A549 (cell line): Measurements from ENCODE around the gene SNRNP40. TPM values are rescaled to one million over a fixed set of nuclear protein-coding genes. Genes with fewer than 3 reads are reported as not detected.

Source experiments
- ATAC-seq, 2 experiments: fragments of 200-7000 bp in 1 of 2; fragments of >200 bp in 1 of 2; cut with Nextera tagmentation in 1 of 2; cut with Tn5 transposase in 1 of 2; 3 replicates each; pipeline versions ENCODE4 v1.8.0 to v1.9.1; 2018 to 2020; ENCODE audit warnings: mild to moderate bottlenecking in 1 of 2, moderate library complexity in 1 of 2
- CTCF ChIA-PET: fragments of 300-600 bp; sonication (Branson Sonifier 250); formaldehyde crosslinking; extraction: SDS; loops from one replicate; lab custom pipeline; 2021; ENCODE audit warnings: antibody characterized with exemption, inconsistent platforms; lab: Yijun Ruan, JAX
- POLR2A ChIA-PET: fragments of 350-600 bp; formaldehyde crosslinking; extraction: SDS; loops from one replicate; lab custom pipeline; 2021; ENCODE audit warnings: antibody characterized with exemption, inconsistent platforms; lab: Yijun Ruan, JAX
- DNase-seq, 2 experiments: peaks; one replicate each; pipeline versions ENCODE4 v3.0.0 to v3.0.0-alpha.2; 2011 to 2016; ENCODE audit warnings: low read depth in 1 of 2, low spot score in 1 of 2
- FAIRE-seq: peaks from 2 replicates; lab custom pipeline; 2011; peaks lifted over from hg19 to GRCh38; lab: Jason Lieb, UNC
- H3K27ac ChIP-seq, 2 experiments: fragments of >200 bp; sonication (Bioruptor Twin); formaldehyde crosslinking; 3 replicates each; pipeline ENCODE4 v1.5.1; 2016 to 2017
- H3K4me1 ChIP-seq: fragments of >200 bp; sonication (Bioruptor Twin); formaldehyde crosslinking; 3 replicates; pipeline ENCODE4 v1.6.1; 2016
- H3K4me2 ChIP-seq: fragments of >200 bp; sonication (Bioruptor Twin); formaldehyde crosslinking; 3 replicates; pipeline ENCODE4 v1.6.1; 2016
- H3K4me3 ChIP-seq: fragments of >200 bp; sonication (Bioruptor Twin); formaldehyde crosslinking; 3 replicates; pipeline ENCODE4 v1.5.1; 2016
- H3K9me3 ChIP-seq: fragments of >200 bp; sonication (Bioruptor Twin); formaldehyde crosslinking; 3 replicates; pipeline ENCODE4 v1.6.1; 2016
- CBX8 ChIP-seq: fragments of 200-600 bp; sonication (generic); IDR thresholded peaks from 2 replicates; pipeline ENCODE4 v1.6.1; 2016
- CEBPB ChIP-seq, 2 experiments: fragments of >200 bp in 1 of 2; sonication (Bioruptor Twin) in 1 of 2; formaldehyde crosslinking in 1 of 2; IDR thresholded peaks; 2 replicates each; pipeline ENCODE4 v1.6.1; 2012 to 2016
- CHD4 ChIP-seq: fragments of 200-600 bp; sonication (generic); IDR thresholded peaks from 2 replicates; pipeline ENCODE4 v1.6.1; 2016; ENCODE audit warnings: antibody characterized with exemption, mild to moderate bottlenecking, borderline replicate concordance
- CTCF ChIP-seq: fragments of >200 bp; sonication (Bioruptor Twin); formaldehyde crosslinking; IDR thresholded peaks from 3 replicates; pipeline ENCODE4 v1.5.1; 2016
- E2F6 ChIP-seq: IDR thresholded peaks from 2 replicates; pipeline ENCODE4 v1.6.1; 2012; ENCODE audit warnings: low read depth, borderline replicate concordance
- EHMT2 ChIP-seq: fragments of 200-600 bp; sonication (generic); IDR thresholded peaks from 2 replicates; pipeline ENCODE4 v1.6.1; 2016; ENCODE audit warnings: antibody characterized with exemption, low read depth, mild to moderate bottlenecking, moderate library complexity
- ELK1 ChIP-seq: fragments of 150-350 bp; IDR thresholded peaks from 2 replicates; pipeline ENCODE4 v1.6.1; 2014; ENCODE audit warnings: low read depth, mild to moderate bottlenecking, low read length
- FOSB ChIP-seq: fragments of 250-450 bp; sonication (Bioruptor Pico); IDR thresholded peaks from 2 replicates; pipeline ENCODE4 v1.5.0; 2020; ENCODE audit warnings: mild to moderate bottlenecking, moderate library complexity
- FOSL2 ChIP-seq, 2 experiments: fragments of 450-650 bp in 1 of 2; fragments of >200 bp in 1 of 2; sonication (Bioruptor Twin) in 1 of 2; formaldehyde crosslinking; IDR thresholded peaks; 2 replicates each; pipeline versions ENCODE4 v1.5.0 to v1.6.1; 2016 to 2020; ENCODE audit warnings: mild to moderate bottlenecking in 1 of 2, moderate library complexity in 1 of 2
- FOXS1 ChIP-seq: fragments of 250-450 bp; sonication (Bioruptor Pico); IDR thresholded peaks from 2 replicates; pipeline ENCODE4 v1.5.0; 2020; ENCODE audit warnings: mild to moderate bottlenecking, moderate library complexity
- HDAC2 ChIP-seq: fragments of 200-600 bp; sonication (generic); IDR thresholded peaks from 2 replicates; pipeline ENCODE4 v1.6.1; 2016
- HOXB5 ChIP-seq: fragments of 250-450 bp; sonication (Bioruptor Pico); IDR thresholded peaks from 2 replicates; pipeline ENCODE4 v1.5.0; 2020; ENCODE audit warnings: mild to moderate bottlenecking, moderate library complexity
- KDM5A ChIP-seq: fragments of 200-600 bp; sonication (generic); IDR thresholded peaks from 2 replicates; pipeline ENCODE4 v1.6.1; 2016; ENCODE audit warnings: antibody characterized with exemption, mild to moderate bottlenecking
- MAFK ChIP-seq: fragments of 450-650 bp; IDR thresholded peaks from 2 replicates; pipeline ENCODE4 v1.6.1; 2014; ENCODE audit not compliant: partially characterized antibody
- MAZ ChIP-seq: fragments of 150-350 bp; IDR thresholded peaks from 2 replicates; pipeline ENCODE4 v1.6.1; 2014; ENCODE audit warnings: antibody characterized with exemption, low read depth, low read length, borderline replicate concordance
- NFE2L2 ChIP-seq: fragments of 150-350 bp; conservative IDR thresholded peaks from 2 replicates; pipeline ENCODE4 v1.6.1; 2014; ENCODE audit warnings: low read length
- PHF8 ChIP-seq: fragments of 200-600 bp; sonication (generic); IDR thresholded peaks from 2 replicates; pipeline ENCODE4 v1.6.1; 2016; ENCODE audit warnings: low read depth, mild to moderate bottlenecking, antibody characterized with exemption, moderate library complexity, borderline replicate concordance
- RNF2 ChIP-seq: fragments of 200-600 bp; sonication (generic); IDR thresholded peaks from 2 replicates; pipeline ENCODE4 v1.6.1; 2016; ENCODE audit warnings: low read depth, mild to moderate bottlenecking, antibody characterized with exemption, moderate library complexity, borderline replicate concordance
- SMC3 ChIP-seq: fragments of >200 bp; sonication (Bioruptor Twin); formaldehyde crosslinking; IDR thresholded peaks from 3 replicates; pipeline ENCODE4 v1.6.1; 2018; ENCODE audit warnings: inconsistent platforms
- SREBF2 ChIP-seq: fragments of 450-650 bp; IDR thresholded peaks from 2 replicates; pipeline ENCODE4 v1.6.1; 2014; ENCODE audit warnings: mild to moderate bottlenecking, moderate library complexity
- TFCP2L1 ChIP-seq: fragments of 250-450 bp; sonication (Bioruptor Pico); IDR thresholded peaks from 2 replicates; pipeline ENCODE4 v1.5.0; 2021; ENCODE audit warnings: mild to moderate bottlenecking
- TP53 ChIP-seq: fragments of 250-450 bp; sonication (Bioruptor Pico); IDR thresholded peaks from 2 replicates; pipeline ENCODE4 v1.5.0; 2021; ENCODE audit warnings: mild to moderate bottlenecking, moderate library complexity
- ZFP36 ChIP-seq: fragments of 450-650 bp; IDR thresholded peaks from 2 replicates; pipeline ENCODE4 v1.6.1; 2014; ENCODE audit warnings: borderline replicate concordance; ENCODE audit not compliant: partially characterized antibody
- WGBS: methylation state at CpG from one replicate; pipeline ENCODE4 v1.1.6; 2017; ENCODE audit errors: missing lambda C conversion rate; 5-methylcytosine and 5-hydroxymethylcytosine counted together
- polyA plus RNA-seq, 4 experiments: library from polyadenylated mRNA; depleted of rRNA in 3 of 4; stranded (reverse); fragments of >200 nt; fragmentation: RNase III in 1 of 4; extraction: RNeasy Plus Mini Kit Qiagen cat#74134 plus additional on column Dnase treatment in 1 of 4; gene quantifications; 2 replicates in 3 of 4; 3 replicates in 1 of 4; pipeline ENCODE4 v1.2.3, GENCODE V29; 2011 to 2017

The SNRNP40 gene
- polyA plus RNA-seq, 2 of the 4 experiments (the other 2 are of a cell fraction): 47.4 to 72.5 TPM

GRCh38 chr1:31230378-31230777 is 66.2 kb downstream of the SNRNP40 start:
- ChIA-PET POLR2A (no interaction called here), CTCF (interaction anchor here (1.5 kb wide), 1 partner anchor 49 kb away, joined by 4 read pairs; no protein-coding TSS in a partner anchor)
- no peaks in the 10 kb centered on the region for H3K9me3 ChIP-seq
- H3K4me3 ChIP-seq: no peak overlapping the region
- DNase-seq (no peak), FAIRE-seq (no peak), ATAC-seq (no peak)
- 44% methylated on average over 3 of the region's 3 CpGs for WGBS
- peaks cover 3% of the 10 kb centered on the region; the same call in 1 of the 3 replicates for H3K4me1 ChIP-seq
- no peak overlapping the region for H3K27ac ChIP-seq
- no peak overlapping the region for H3K4me2 ChIP-seq
- TF ChIP-seq TFCP2L1 (CRISPR knock-in tag): no peak
- TF ChIP-seq NFE2L2: no peak
- no peak for TF ChIP-seq EHMT2
- TF ChIP-seq E2F6: no peak
- TF ChIP-seq FOXS1 (CRISPR knock-in tag): no peak
- no peak for TF ChIP-seq TP53
- TF ChIP-seq CHD4: no peak

- TF ChIP-seq RNF2: no peak
- no peak for TF ChIP-seq FOSL2 (IDR thresholded peaks at IDR 0.05)
- TF ChIP-seq FOSL2 (CRISPR knock-in tag; IDR thresholded peaks at IDR 0.05): no peak
- TF ChIP-seq FOSB (CRISPR knock-in tag): no peak
- TF ChIP-seq SREBF2: no peak
- TF ChIP-seq MAZ: no peak
- no peak for TF ChIP-seq HDAC2
- TF ChIP-seq CEBPB (IDR thresholded peaks at IDR 0.05): no peak
- no peak for TF ChIP-seq ELK1
- TF ChIP-seq MAFK: no peak
- no peak for TF ChIP-seq ZFP36
- TF ChIP-seq CBX8: no peak
- no peak for TF ChIP-seq HOXB5 (CRISPR knock-in tag)
- no peak for TF ChIP-seq SMC3
- TF ChIP-seq CTCF: no peak
- no peak for TF ChIP-seq PHF8
- no peak for TF ChIP-seq KDM5A
- no peak for ATAC-seq
- Histone ChIP-seq H3K4me2 (no peak overlapping the region), H3K4me1 (peaks cover 3% of the 10 kb centered on the region; the same call in 1 of the 3 replicates), H3K4me3 (no peak overlapping the region), H3K9me3 (no peaks in the 10 kb centered on the region), H3K27ac (no peak overlapping the region)
- no peak for DNase-seq
- POLR2A ChIA-PET: no interaction called here
- FAIRE-seq: no peak
- CTCF ChIA-PET: no interaction called here
Measured at GRCh38 chr1:31228986-31229385, 67.6 kb downstream of the SNRNP40 start.
